Smooth muscle cell (in vitro differentiated cells): ENCODE measurements around the gene WDR5. TPM values are rescaled to one million over a fixed set of nuclear protein-coding genes. Genes with fewer than 3 reads are reported as not detected.

Experiments used
- DNase-seq: peaks from one replicate; lab custom pipeline; 2025; ENCODE audit not compliant: unreplicated experiment; lab: John Stamatoyannopoulos, UW
- H2AFZ ChIP-seq: fragments of 200-600 bp; sonication (generic); 2 replicates; pipeline ENCODE4 v1.6.0; 2016; ENCODE audit warnings: antibody characterized with exemption, low read depth, mild to moderate bottlenecking
- H3F3A ChIP-seq: fragments of 200-600 bp; sonication (generic); 2 replicates; pipeline ENCODE4 v1.6.0; 2017; ENCODE audit warnings: antibody characterized with exemption, low read depth
- H3K27ac ChIP-seq: fragments of 200-600 bp; sonication (generic); 2 replicates; pipeline ENCODE4 v1.5.1; 2016; ENCODE audit warnings: low read depth, mild to moderate bottlenecking
- H3K27me3 ChIP-seq: fragments of 200-600 bp; sonication (generic); 2 replicates; pipeline ENCODE4 v1.6.1; 2016; ENCODE audit warnings: low read depth, mild to moderate bottlenecking
- H3K36me3 ChIP-seq: fragments of 200-600 bp; sonication (generic); 2 replicates; pipeline ENCODE4 v1.5.1; 2016; ENCODE audit warnings: low read depth
- H3K4me1 ChIP-seq: fragments of 200-600 bp; sonication (generic); 2 replicates; pipeline ENCODE4 v1.5.1; 2016; ENCODE audit warnings: low read depth
- H3K4me2 ChIP-seq: fragments of 200-600 bp; sonication (generic); 2 replicates; pipeline ENCODE4 v1.6.0; 2016; ENCODE audit warnings: mild to moderate bottlenecking
- H3K4me3 ChIP-seq: fragments of 200-600 bp; sonication (generic); 2 replicates; pipeline ENCODE4 v1.5.1; 2016; ENCODE audit warnings: mild to moderate bottlenecking
- H3K79me2 ChIP-seq: fragments of 200-600 bp; sonication (generic); 2 replicates; pipeline ENCODE4 v1.6.0; 2016; ENCODE audit warnings: low read depth, mild to moderate bottlenecking
- H3K9ac ChIP-seq: fragments of 200-600 bp; sonication (generic); 2 replicates; pipeline ENCODE4 v1.6.0; 2016; ENCODE audit warnings: low read depth
- H3K9me3 ChIP-seq: fragments of 200-600 bp; sonication (generic); replicated peaks from 2 replicates; pipeline ENCODE4 v1.5.1; 2016; ENCODE audit warnings: low read depth
- H4K20me1 ChIP-seq: fragments of 200-600 bp; sonication (generic); 2 replicates; pipeline ENCODE4 v1.6.0; 2016; ENCODE audit warnings: low read depth
- CTCF ChIP-seq: fragments of 200-600 bp; sonication (generic); IDR thresholded peaks from 2 replicates; pipeline ENCODE4 v1.5.1; 2017; ENCODE audit warnings: borderline replicate concordance, mild to moderate bottlenecking, antibody characterized with exemption; ENCODE audit not compliant: insufficient read depth, poor library complexity, severe bottlenecking
- WGBS: methylation state at CpG from one replicate; pipeline ENCODE4 v1.1.7; 2016; ENCODE audit warnings: low lambda C conversion rate; 5-methylcytosine and 5-hydroxymethylcytosine counted together
- polyA plus RNA-seq: library from polyadenylated mRNA; unstranded; fragments of >200 nt; fragmentation: Nextera tagmentation; extraction: Ambion mirVana; gene quantifications from 2 replicates; pipeline ENCODE4 v1.2.1, GENCODE V29; 2016
- total RNA-seq: library from RNA; depleted of rRNA; stranded (reverse); fragments of >200 nt; gene quantifications from 2 replicates; pipeline ENCODE4 v1.2.3, GENCODE V29; 2014

Gene WDR5
- total and polyA plus RNA-seq, 2 experiments from 2014 or later = 9.8 to 15.7 TPM

DNA sequence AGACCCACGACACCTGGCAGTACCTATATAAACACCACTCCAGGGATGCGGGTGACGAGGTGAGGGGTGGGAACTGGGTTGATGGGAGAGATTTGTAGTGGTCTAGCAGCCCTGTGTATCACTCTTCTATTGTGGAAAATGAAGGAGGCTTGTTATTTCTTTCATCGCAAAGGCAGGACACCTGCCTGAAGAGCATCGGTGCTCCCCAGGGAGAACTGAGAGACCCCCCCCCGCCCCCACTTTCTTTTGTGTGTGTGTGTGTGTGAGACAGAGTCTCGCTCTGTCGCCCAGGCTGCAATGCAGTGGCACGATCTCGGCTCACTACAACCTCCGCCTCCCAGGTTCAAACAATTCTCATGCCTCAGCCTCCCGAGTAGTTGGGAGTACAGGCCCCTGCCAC, 8.3 kb upstream of the WDR5 start:
- no peak for DNase-seq
- Histone ChIP-seq H3K9me3 (no peaks in the 10 kb centered on the region), H3K36me3 (no peaks in the 10 kb centered on the region), H3K27ac (no peak overlapping the region), H3F3A (no peaks in the 10 kb centered on the region), H2AFZ (no peak overlapping the region), H3K27me3 (no peaks in the 10 kb centered on the region), H3K4me3 (no peak overlapping the region), H3K4me2 (no peak overlapping the region), H3K79me2 (no peaks in the 10 kb centered on the region), H3K9ac (no peak overlapping the region), H3K4me1 (no peaks in the 10 kb centered on the region), H4K20me1 (no peaks in the 10 kb centered on the region)
- no peak for TF ChIP-seq CTCF
- WGBS = 89% methylated on average over 12 of the region's 12 CpGs

- Histone ChIP-seq H3K36me3 (no peaks in the 10 kb centered on the region), H3K27me3 (no peaks in the 10 kb centered on the region), H3F3A (no peaks in the 10 kb centered on the region), H3K4me2 (no peak overlapping the region), H3K79me2 (no peaks in the 10 kb centered on the region), H3K4me1 (no peaks in the 10 kb centered on the region), H3K9me3 (no peaks in the 10 kb centered on the region), H4K20me1 (no peaks in the 10 kb centered on the region), H2AFZ (no peak overlapping the region), H3K9ac (no peak overlapping the region), H3K27ac (no peak overlapping the region), H3K4me3 (no peak overlapping the region)
- no peak for DNase-seq
- 92% methylated on average over 38 of the region's 38 CpGs for WGBS
- no peak for TF ChIP-seq CTCF
Measured at GRCh38 chr9:134128727-134129679, 6.9 kb upstream of the WDR5 start.

GRCh38 chr9:134130503-134131375, 5.1 kb upstream of the WDR5 start:
- H3K27ac ChIP-seq = no peak overlapping the region
- H4K20me1 ChIP-seq = no peaks in the 10 kb centered on the region
- no peaks in the 10 kb centered on the region for H3K36me3 ChIP-seq
- H3K9ac ChIP-seq = no peak overlapping the region
- 56% methylated on average over 23 of the region's 23 CpGs for WGBS
- no peak overlapping the region for H3K4me3 ChIP-seq
- no peaks in the 10 kb centered on the region for H3F3A ChIP-seq
- DNase-seq = no peak
- no peaks in the 10 kb centered on the region for H3K27me3 ChIP-seq
- H3K4me2 ChIP-seq = no peak overlapping the region
- H3K4me1 ChIP-seq = peaks cover 8% of the 10 kb centered on the region
- no peak overlapping the region for H2AFZ ChIP-seq
- no peak for TF ChIP-seq CTCF
- no peaks in the 10 kb centered on the region for H3K79me2 ChIP-seq
- H3K9me3 ChIP-seq = no peaks in the 10 kb centered on the region
